NB4 (cell line): ENCODE data around the gene CNTFR.
A peak's percentile ranks its signal among the peaks of the same experiment; 100 is the strongest.
"Not testable (repeated sequence)": the region's sequence is repeated elsewhere in the genome, so short reads cannot be mapped to it uniquely, and the experiment has no call there.

Experiments
- DNase-seq: peaks from one replicate; pipeline ENCODE4 v3.0.0; 2010; ENCODE audit warnings: low read depth
- H3K4me3 ChIP-seq: one replicate; pipeline ENCODE4 v1.5.1; 2011; ENCODE audit warnings: mild to moderate bottlenecking, low read depth, low read length, moderate library complexity
- CTCF ChIP-seq: IDR thresholded peaks from one replicate; pipeline ENCODE4 v1.5.1; 2012; ENCODE audit warnings: low read depth, low read length
- MYC ChIP-seq: IDR thresholded peaks from 2 replicates; pipeline ENCODE4 v1.6.1; 2011; ENCODE audit warnings: low read depth, low read length
- POLR2A ChIP-seq: IDR thresholded peaks from 2 replicates; pipeline ENCODE4 v1.6.1; 2011; ENCODE audit warnings: mild to moderate bottlenecking; ENCODE audit not compliant: insufficient read length; ENCODE audit errors: extremely low read depth
- TF ChIP-seq, protein P1 (sequence below): IDR thresholded peaks from 2 replicates; pipeline ENCODE4 v1.6.1; 2011; ENCODE audit warnings: low read depth, low read length

The CNTFR gene, protein sequence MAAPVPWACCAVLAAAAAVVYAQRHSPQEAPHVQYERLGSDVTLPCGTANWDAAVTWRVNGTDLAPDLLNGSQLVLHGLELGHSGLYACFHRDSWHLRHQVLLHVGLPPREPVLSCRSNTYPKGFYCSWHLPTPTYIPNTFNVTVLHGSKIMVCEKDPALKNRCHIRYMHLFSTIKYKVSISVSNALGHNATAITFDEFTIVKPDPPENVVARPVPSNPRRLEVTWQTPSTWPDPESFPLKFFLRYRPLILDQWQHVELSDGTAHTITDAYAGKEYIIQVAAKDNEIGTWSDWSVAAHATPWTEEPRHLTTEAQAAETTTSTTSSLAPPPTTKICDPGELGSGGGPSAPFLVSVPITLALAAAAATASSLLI

DNA sequence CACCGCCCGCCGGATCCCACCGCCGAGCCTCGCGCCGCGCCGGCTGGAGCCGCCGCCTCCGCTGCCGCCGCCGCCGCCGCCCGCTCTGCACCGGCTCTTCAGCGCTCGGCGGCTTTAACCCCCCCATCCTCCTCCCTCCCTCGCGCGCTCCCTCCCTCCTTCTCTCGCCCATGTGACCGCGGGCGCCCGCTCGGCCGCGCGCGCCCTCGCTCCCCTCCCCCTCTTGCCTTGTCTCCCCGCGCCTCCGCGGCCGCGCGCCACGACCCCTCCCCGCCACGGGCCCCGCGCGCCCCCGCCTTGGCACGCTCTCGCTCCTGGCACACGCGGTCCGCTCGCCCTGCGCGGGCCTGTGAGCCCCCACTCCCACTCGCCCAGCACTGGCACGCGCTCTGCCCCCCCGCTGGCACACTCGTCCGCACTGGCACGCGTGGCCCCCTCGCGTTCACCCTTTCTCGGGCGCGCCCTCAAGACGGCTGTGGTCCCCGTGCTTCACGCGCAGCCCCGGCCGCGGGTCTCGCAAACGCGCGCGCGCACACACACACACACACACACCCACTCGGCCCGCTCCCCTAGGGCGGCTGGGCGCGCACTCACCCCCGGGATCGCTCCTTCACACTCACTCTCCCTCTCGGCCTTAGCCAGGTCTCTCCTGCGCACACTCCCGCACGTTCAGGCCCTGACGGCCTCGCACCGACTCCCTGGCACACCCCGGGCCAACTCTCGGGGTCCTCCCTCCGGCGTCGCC, at the start of gene CNTFR:
Gene CNTFR, minus strand, starts transcription at position 89 of the 745 bp plus-strand sequence. CDS start 20,743 bp downstream, outside the sequence.
- no peak for DNase-seq
- H3K4me3 ChIP-seq, result no peak within 1 kb of the TSS
- TF ChIP-seq MYC, result no peak
- TF ChIP-seq POLR2A, result no peak
- TF ChIP-seq CTCF, result no peak
- TF ChIP-seq, protein P1, sequence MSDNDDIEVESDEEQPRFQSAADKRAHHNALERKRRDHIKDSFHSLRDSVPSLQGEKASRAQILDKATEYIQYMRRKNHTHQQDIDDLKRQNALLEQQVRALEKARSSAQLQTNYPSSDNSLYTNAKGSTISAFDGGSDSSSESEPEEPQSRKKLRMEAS, result no peak

DNA sequence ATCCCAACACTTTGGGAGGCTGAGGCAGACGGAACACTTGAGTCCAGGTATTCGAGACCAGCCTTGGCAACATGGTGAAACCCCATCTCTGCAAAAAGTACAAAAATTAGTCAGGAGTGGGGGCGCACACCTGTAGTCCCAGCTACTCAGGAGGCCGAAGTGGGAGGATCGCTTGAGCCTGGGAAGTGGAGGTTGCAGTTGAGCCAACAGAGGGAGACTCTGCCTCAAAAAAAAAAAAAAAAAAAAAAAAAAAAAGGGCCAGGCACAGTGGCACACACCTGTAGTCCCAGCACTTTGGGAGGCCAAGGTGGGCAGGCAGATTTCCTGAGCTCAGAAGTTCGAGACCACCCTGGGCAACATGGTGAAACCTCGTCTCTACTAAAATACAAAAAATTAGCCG, 49.8 kb upstream of the CNTFR start:
- H3K4me3 ChIP-seq, DNase-seq: not testable (repeated sequence)

- no peak for DNase-seq
- TF ChIP-seq, protein P1, result peak; percentile 31; the same call in 1 of the 2 replicates
- TF ChIP-seq CTCF (no peak), MYC (0 out of 2 replicates have a peak, but pooled peaks have one; percentile 23), POLR2A (no peak)
- H3K4me3 ChIP-seq, result peak overlapping the region; percentile 66
Measured at GRCh38 chr9:34638138-34638445, 48.6 kb upstream of the CNTFR start.

DNA sequence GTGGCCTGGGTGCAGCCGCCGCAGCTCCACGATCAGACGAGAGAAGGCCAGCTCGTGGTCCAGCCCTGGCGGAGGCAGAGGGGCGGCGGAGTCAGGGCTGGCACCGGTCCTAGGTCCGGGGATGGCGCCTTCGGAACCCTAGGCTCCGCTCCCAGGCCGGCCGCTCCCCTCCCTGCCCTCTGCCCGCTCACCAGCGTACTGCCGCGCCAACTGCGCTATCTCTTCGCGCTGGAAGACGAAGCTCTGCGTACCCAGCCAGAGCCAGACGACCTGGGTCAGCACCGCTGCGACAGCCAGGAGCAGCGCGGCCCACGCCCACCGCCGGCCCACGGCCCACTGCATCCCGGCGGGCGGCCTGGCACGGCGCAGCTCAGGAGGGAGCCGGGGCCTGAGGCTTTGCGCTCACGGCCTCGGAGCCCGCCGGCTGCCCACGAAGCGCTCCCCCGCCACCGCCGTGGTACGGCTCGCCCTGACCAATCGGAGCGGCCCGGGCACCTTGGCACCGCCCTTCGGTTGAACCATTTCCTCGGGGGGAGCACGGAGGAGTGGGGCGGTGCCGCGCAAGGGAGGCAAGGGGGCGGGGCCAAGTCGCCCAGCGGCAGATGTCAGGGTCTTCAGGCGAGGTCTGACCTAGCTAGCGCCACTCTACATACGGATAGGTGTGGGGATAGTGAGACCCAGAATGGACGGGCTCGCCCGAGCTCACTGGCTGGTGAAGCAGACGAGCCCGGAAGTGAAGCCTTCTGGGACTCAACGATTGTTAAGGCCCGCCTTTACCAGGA, 48.0 kb upstream of the CNTFR start, which contains the start of gene SIGMAR1:
Gene SIGMAR1, minus strand, starts transcription at position 432 of the 782 bp plus-strand sequence. Its CDS starts 90 bp downstream, at position 342.
- TF ChIP-seq CTCF (no peak), POLR2A (peak; percentile 98), MYC (0 out of 2 replicates have a peak, but pooled peaks have one; percentile 44)
- TF ChIP-seq, protein P1, result peak; percentile 50; the same call in 1 of the 2 replicates
- H3K4me3 ChIP-seq, result peak within 1 kb of the TSS; percentile 90
- DNase-seq, result peak; percentile 100

DNA sequence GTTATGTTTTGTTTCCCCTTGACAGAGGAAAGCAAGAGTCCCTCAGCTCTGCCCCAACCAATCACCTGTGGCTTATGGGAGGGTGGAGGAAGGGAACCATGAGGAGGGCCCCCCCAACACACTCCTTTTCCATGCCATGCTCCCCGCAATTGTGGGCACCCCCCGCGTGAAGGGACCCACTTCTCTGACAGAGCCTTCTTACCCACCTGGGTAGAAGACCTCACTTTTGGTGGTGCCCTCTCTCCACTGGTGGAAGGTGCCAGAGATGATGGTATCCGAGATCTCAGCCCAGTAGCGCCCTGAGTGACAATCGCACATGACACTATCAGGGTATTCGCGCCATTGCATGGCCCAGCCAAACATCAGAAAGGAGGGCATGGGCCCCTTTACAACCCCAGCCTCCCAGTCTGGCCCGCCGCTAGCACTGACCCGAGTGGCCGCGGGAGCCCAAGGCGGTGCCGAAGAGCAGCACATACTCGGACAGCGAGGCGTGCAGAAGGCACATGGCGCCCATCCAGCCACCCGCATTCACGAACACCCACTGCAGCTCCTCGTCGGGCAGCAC, 47.3 kb upstream of the CNTFR start:
- peak overlapping the region; percentile 90 for H3K4me3 ChIP-seq
- DNase-seq, result peak; percentile 64
- TF ChIP-seq, protein P1, result peak; percentile 95
- TF ChIP-seq CTCF (no peak), MYC (peak; percentile 92), POLR2A (no peak)
